HG02938 (cell line): ENCODE measurements around the gene PLB1.

Source experiments
- ATAC-seq: cut with Tn5 transposase; IDR thresholded peaks from one replicate; pipeline ENCODE4 v1.9.1; 2021; ENCODE audit warnings: mild to moderate bottlenecking, moderate library complexity; ENCODE audit not compliant: unreplicated experiment

Gene PLB1

DNA sequence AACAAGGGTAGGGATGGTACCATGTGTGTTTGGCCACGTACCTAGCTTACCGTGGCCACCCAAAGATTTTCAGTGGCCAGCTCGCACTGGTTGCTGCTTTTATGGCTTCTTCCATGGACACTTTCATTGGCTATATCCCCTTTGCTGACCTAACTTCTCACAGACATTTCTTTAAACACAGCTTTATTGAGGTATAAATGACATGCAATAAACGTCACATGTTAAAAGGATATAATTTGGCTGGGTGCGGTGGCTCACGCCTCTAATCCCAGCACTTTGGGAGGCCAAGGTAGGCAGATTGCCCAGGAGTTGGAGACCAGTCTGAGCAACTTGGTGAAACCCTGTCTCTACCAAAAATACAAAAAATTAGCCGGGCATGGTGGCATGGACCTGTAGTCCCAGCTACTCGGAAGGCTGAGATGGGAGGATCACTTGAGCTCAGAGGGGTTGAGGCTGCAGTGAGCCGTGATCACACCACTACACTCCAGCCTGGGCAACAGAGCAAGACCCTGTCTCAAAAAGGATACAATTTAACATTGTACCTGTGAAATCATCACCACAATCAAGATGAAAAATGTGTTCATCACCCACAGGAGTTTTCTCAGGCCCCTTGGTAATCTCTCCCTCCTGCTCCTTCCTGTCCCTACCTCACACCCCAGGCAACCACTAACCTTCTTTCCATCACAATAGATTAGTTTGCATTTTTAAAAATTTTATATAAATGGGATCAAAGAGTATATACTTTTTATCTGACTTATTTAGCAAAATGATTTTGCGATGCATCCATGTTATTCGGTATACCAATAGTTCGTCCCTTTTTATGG is 127.9 kb downstream of the PLB1 start:
- no peak for ATAC-seq

DNA sequence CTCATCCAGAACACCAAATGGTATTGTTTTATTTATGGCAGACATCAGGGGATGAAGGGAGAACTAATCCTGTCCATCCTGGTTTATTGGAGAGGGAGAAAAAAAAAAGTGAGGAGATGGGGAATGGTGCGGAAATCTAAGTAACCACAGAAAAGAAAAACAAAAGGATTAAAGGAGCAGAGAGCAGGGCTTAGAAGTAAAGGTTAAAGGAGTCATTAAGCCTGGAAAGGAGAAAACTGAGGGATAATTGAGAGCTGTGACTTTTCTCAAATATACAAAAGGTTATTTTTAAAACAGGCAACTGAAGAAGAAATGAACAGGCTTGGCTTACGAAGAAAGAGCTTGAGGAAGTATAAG is 128.6 kb downstream of the PLB1 start:
- no peak for ATAC-seq

DNA sequence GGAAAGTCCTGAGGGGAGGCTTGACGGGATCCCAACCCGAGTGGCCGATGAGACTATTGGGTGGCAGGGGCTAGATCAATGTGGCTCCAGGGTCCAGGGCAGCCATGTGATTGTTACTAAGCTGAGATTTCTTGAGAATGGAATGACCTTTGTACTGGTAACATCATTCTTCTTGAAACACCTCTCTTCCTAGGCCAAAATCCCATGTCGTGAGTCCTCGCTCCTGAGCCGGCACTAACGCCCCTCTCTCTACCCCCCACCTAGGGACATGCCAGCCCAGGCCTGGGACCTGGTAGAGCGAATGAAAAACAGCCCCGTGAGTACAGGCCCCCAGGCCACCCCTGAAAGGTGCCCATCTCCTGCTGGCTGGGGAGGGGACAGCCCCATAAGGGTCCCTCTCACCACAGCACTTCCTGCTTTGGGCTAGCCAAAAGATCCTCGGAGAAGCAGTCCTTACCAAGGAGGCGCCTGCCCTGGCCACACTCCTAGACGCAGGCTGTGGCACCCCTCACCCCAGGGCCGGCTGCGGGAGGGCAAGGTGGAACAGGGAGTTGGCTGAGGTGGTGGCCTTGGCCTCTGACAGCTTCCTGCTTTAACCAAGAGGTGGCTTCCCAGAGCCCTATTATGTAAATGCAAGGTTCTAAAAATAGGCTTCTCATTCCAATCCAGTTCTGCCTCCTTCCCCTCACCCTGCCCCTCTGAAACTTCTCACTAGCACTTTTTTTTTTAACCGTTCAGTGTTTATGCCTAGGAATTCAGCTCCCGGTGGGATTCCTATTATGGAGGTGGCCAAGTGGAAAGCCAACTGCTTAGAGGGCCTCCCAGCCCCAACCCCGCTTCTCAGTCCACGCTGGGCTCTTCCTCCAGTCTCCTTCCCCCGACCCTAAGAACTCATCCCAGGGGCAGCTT is 129.2 kb downstream of the PLB1 start:
- no peak for ATAC-seq

DNA sequence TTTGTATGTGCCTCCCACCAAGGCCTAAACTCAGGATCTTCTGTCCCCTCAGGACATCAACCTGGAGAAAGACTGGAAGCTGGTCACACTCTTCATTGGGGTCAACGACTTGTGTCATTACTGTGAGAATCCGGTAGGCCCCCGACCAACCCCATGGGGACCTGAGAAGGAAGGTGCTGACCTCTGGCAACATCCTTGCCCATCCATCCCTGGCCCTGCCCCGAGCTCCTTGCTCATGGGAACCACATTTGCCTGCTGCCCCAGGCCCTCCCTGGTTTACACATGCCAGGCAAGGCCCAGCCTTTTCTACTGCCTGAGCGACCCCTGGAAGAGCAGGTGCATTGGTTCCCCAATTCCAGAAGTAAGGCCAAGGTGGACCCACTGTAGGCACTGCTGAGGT is 130.5 kb downstream of the PLB1 start:
- ATAC-seq: no peak

DNA sequence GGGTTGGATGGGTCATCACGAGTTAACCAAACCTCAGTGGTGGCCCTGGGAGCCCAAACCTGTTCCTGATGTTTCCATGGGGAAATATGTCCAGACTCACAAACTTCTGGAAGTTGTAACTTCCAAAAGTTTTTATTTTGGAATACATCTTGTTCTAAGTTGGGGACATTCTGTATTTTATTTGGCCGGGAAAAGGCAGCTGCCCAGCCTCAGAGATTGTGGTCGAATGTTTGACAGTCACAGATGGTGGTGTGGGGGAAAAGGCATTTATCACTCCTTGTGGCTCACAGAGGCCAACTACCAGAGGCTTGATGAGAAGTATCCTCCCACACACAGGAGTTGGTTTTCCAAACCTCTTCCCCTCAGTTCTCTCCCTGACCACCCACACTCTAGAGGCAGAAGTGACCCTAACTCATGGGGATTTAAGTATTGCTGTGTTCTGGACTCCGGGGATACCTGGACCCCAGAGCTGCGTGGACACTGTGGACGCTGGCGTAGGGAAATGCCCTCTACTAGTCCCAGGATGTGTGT is 131.1 kb downstream of the PLB1 start:
- ATAC-seq: no peak

DNA sequence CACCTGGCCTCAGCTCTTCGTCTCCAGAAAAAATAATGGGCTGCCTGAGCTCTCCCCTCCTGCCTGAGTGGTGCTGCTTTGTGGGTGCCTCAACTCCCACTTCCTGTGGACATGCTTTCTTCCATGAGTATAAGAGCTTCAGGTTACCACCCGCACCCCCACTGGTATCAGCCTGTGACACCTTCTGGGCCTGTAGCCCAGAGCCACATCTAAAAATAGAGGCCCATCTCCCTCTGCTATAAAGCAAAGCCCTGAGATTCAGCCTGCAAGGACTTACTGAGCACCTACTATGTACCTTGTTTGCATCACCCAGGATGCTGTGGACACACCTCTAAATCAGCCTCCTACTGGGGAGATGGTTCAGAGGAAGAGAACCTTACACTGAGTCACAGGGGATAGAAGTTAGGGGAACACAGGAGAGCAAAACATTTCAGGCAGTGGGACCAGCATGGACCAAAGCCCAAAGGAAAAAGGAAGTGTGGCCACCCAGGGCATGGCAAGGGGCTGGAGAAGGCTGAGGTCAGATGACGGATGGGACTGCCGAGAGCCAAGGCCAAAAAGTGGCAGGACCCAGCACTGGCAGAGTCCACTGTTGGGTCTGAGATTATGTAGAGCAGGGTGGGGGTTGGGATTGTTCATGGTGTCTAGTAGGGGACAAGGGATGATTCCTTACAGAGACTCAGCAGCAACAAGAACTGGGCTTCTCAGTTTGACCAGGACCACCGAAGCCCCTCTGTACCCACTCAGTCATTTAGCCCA is 132.0 kb downstream of the PLB1 start:
- ATAC-seq: no peak

DNA sequence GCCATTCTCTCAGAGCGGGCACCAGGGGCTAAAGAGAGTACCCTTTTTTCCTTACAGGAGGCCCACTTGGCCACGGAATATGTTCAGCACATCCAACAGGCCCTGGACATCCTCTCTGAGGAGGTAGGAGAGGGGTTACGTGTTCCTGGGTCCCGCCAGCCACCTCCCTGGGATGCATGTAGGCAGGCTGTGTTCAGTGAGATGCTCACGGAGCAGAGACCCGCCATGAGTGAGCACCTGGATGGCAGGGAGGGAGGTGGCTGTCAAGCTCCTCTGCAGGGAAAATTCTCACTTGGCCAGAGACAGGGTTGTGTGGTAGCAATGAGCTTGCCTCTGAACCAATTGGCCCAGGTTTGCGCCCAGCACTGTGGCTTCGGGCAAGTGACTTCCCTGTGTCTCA is 132.6 kb downstream of the PLB1 start:
- ATAC-seq: no peak

DNA sequence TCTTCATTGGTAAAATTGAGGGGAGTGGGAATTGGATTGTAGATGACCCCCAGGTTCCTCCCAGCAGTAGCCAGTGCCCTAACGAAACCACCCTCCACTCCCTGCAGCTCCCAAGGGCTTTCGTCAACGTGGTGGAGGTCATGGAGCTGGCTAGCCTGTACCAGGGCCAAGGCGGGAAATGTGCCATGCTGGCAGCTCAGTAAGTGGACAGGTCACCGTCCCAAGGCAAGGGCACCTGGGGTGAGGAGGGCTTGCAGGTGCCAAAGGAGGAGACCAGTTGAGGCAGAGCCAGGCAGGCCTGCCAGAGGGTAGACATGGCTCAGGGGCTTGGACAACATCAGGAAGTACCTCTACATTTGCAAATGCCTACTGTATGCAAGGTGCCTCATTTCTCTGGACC is 133.1 kb downstream of the PLB1 start:
- ATAC-seq: no peak

DNA sequence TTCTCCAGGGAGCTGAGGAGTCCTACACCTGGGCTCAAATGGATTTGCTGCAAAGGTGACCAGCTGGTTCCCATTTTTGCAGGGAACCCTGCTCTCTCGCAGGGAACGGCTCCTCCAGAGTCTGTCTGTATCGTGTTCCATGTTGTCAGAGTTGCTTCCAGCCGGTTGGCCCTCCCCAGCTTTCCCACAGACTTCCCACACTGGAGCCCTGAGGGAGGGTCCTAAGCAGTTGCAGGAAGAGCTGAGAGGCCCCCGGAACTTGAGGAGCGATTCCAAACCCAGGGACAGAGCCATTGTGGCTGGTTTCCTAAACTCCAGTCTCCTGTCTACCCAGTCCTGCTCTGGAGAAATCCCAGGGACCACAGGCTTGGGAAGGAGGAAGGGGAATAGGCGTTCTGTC is 134.1 kb downstream of the PLB1 start:
- no peak for ATAC-seq

DNA sequence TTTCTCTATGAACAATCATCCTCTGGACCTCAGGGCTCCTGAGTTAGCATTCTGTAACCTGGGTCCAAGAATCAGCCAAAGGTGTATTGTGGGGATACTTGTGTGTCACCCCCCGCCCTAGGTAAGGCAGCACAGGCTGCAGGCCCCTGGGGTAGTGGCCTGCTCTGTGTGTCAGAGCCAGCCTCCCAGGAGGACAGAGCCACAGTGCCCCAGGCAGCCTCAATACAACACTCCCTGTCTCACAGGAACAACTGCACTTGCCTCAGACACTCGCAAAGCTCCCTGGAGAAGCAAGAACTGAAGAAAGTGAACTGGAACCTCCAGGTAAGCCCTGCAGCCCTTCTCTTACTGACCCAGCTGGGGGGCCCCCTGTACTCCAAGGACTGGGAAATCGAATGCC is 134.5 kb downstream of the PLB1 start:
- ATAC-seq: no peak

DNA sequence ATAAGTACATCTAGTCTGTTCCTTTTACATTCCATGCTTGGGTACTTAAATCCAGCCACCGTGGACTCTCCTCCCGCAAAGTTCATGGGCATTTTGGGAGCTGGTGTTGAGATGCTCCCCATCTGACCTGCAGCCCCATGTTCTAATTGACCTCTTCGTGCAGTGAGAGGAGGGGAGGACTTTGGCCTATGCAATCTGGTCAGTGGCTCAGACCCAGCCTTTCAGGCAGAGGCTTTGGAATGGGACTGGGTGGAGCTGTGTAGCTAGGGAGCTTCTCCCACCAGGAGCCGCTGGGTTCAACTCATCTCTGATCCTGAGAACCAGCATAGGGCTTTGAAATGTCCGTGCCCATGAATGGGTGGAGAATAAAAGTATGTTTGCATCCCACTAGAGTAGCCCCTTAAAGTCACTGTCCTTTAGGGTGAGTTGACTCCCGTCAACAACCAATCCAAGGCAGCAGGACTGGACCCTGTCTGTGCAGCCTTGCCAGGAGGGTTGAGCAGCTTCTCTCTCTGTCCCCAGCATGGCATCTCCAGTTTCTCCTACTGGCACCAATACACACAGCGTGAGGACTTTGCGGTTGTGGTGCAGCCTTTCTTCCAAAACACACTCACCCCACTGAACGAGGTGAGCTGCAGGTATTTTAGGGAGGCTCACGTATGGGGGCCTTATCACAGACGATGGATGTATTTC is 135.8 kb downstream of the PLB1 start:
- ATAC-seq: no peak

DNA sequence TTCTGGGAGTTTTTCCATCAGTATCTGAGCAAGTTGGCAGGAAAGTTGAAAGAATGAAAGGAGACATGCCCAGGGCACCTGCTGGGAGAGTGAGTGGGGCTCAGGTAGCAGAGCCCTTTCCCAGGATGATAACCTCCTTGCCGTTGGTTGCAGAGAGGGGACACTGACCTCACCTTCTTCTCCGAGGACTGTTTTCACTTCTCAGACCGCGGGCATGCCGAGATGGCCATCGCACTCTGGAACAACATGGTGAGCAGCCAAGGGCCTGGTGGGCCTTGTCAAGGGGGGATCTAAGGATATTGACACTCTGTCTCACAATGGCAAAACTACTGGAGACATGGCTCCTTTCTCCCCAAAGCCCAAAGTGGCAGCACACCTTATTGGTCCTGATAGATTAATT is 136.9 kb downstream of the PLB1 start:
- no peak for ATAC-seq

DNA sequence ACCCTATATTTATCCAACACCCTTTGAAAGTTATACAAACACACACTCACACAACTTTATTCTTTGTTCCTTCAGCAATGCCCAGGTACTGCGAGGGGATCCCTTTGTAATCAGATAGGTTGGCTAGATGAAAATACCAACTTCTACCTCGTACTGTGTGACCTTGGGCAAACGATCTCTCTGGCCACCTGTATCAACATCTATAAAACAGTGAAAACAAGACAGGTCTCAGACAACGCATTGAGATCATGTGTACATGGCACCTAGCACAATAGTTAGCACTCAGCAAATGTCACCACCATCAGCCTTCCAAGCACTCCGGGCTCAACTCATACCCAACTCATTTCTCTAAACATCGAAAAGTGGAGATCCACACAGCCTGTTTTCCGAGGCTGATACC is 137.3 kb downstream of the PLB1 start:
- ATAC-seq: no peak

DNA sequence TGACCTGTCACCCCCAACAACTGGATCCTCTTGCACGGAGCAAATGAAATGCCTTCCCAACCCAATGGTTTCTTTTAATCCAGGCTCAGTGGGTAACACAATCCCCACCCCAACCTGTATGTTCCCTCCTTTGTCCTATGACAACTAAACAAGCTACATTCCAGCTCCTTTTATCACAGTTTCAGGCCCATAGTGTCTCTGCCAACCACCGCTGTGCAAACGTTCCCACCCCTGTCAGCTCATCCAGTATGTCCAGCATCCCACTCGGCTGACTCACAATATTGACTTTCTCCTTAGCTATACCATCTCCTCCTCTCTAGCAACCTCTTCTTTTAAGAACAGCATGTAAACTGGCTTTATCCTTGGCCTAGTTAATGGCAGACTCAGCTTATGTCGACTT is 137.9 kb downstream of the PLB1 start:
- no peak for ATAC-seq

DNA sequence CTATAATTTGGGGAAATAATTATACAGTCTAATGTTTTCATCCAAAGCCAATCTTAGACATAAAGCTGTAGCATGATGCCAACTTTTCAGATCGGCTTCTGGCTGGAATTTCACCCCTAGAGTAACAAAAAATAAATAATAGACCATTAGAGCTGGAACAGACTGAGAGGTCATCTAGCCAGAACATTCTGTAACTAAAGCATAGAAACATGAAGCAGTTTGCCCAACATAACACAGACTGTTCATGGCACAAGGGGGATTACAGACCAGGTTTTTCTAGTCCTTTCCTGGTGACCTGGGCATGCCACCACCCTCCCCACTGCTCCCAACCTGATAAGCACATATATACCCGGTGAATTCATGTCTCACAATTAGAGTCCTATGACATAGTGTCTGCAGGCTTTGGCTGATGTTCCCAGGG is 139.3 kb downstream of the PLB1 start:
- no peak for ATAC-seq

DNA sequence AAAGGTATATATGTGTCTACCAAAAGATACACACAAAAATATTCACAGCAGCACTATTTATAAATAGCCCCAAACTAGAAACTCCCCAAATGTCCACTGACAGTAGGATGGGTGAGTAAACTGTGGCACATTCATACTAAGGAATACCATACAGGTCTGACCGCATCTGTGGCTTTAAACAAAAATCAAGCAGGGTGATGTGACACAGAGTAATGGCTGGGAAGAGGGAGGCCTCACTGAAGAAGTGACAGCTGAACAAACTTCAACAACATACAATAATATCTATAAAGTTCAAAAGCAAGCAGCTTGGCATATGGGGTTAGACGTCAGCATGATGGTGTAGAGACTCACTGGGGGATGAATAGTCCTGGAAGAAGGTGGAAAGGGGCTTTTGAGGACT is 140.6 kb downstream of the PLB1 start:
- ATAC-seq: no peak

DNA sequence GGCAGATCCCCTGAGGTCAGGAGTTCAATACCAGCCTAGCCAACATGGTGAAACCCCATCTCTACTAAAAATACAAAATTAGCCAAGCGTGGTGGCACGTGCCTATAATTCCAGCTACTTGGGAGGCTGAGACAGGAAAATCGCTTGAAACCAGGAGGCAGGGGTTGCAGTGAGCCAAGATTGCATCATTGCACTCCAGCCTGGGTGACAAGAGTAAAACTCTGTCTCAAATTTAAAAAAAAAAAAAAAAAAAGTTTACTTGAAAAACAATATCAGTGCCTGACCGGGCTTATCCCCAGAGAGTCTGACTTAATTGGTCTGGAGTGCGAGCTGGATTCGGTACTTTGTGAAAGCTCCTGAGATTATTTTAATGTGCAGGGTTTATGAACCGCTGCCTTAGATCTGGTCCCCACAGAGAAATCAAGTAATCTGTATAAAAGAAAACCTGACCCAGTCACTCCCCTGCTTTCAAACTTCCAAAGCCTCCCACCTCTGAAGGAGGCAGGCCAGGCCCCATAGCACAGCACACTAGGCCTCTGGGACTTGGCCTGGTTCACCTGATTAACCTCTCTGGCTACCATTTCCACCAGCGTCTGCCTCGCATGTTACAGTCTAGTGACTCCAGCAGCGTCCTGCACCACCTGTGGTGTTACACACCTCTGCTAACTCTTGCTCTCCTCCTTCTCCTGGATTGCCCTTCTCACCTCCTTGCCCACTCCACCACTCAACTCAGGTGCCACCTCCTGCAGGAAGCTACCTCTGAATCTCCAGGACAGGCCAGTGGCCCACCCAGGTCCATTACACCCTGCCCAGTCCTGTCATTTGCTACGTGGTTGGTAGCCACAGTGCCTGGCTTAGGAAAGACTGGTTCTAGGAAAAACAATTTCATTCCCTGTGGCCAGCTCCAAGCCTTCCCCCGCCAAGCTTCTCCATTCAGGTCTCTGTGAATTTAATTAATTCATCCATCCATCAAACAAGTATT is 141.5 kb downstream of the PLB1 start:
- ATAC-seq: no peak

DNA sequence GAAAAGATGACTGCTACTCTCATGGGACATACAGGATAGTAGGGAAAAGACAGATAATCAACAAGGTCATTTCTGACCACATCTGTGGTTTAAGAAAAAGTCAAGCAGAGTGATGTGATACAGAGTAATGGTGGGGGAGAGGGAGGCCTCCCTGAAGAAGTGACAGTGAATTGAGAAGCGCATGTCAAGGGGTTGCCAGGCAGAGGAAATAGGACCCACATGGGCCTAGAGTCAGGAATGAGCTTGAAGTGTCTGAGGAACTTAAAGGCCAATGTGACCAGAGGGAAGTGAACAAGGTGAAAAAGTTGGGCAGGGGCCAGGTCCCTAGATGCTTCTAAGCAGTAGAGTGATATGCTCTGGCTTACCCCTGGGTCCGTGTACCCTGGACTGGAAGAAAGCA is 142.2 kb downstream of the PLB1 start:
- no peak for ATAC-seq

DNA sequence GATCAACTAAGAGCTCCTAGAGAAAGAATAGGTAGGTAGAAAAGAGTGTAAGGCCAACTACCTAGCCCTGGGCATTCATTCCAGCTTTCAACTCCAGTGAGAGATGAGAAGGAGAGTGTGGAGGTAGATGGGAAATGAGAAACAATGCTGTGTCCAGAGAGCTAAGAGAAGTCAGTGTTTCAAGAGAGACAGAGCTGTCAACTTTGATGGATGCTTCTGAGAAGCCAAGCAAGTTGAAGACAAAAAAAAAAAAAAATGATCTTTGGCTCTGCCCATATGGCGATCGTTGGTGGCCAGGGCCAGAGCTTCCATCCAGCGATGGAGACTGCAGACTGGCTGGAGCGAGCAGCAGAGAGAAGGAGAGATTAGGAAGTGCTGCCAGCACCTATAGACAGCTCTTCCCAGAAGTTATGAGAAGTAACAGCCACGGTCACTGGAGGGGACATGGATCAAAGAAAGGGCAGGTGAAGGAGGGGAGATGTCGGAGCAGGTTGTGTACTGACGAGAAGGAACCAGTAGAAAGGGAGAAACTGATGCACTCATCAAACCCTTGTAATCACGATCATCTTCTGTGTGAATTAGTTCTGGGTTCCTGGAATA is 143.3 kb downstream of the PLB1 start:
- ATAC-seq: no peak
